Small intestine (tissue), 7 donors: ENCODE results near the gene DHRS3. TPM values are rescaled to one million over a fixed set of nuclear protein-coding genes. Genes with fewer than 3 reads are reported as not detected.
"Not testable (repeated sequence)": the region's sequence is repeated elsewhere in the genome, so short reads cannot be mapped to it uniquely, and the experiment has no call there.

Experiments used
- DNase-seq, 2 donors: peaks; one replicate each; pipeline versions ENCODE4 v3.0.0 to v3.0.0-alpha.2; 2013
- FAIRE-seq: peaks from 2 replicates; lab custom pipeline; 2012; peaks lifted over from hg19 to GRCh38; lab: Jason Lieb, UNC
- H3K27ac ChIP-seq, 3 donors: one replicate each; pipeline ENCODE4 v1.5.1; 2013; ENCODE audit warnings: low read length in 2 of 3, mild to moderate bottlenecking in 2 of 3, control low read depth in 1 of 3, inconsistent platforms in 1 of 3, low read depth in 1 of 3, moderate library complexity in 1 of 3
- H3K27me3 ChIP-seq, 3 donors: one replicate each; pipeline ENCODE4 v1.6.1; 2013; ENCODE audit warnings: low read length in 3 of 3, inconsistent platforms in 1 of 3; ENCODE audit not compliant: control insufficient read depth in 3 of 3, insufficient read depth in 3 of 3
- H3K36me3 ChIP-seq, 3 donors: one replicate each; pipeline ENCODE4 v1.6.1; 2013; ENCODE audit warnings: low read length in 3 of 3, inconsistent platforms in 1 of 3, low read depth in 1 of 3, mild to moderate bottlenecking in 1 of 3, moderate library complexity in 1 of 3; ENCODE audit not compliant: control insufficient read depth in 3 of 3, insufficient read depth in 2 of 3
- H3K4me1 ChIP-seq, 3 donors: one replicate each; pipeline ENCODE4 v1.6.1; 2013; ENCODE audit warnings: low read length in 2 of 3, inconsistent platforms in 1 of 3, low read depth in 1 of 3, mild to moderate bottlenecking in 1 of 3, moderate library complexity in 1 of 3; ENCODE audit not compliant: control insufficient read depth in 3 of 3, insufficient read depth in 2 of 3
- H3K4me3 ChIP-seq, 3 donors: one replicate each; pipeline ENCODE4 v1.5.1; 2013; ENCODE audit warnings: low read length in 3 of 3, control low read depth in 1 of 3, inconsistent platforms in 1 of 3, low read depth in 1 of 3, mild to moderate bottlenecking in 1 of 3, moderate library complexity in 1 of 3
- H3K9me3 ChIP-seq, 2 donors: one replicate each; pipeline ENCODE4 v1.6.1; 2013; ENCODE audit warnings: low read depth in 1 of 2, low read length in 1 of 2; ENCODE audit not compliant: control insufficient read depth in 2 of 2, insufficient read depth in 1 of 2
- WGBS, 3 donors: extraction: QIAGEN DNeasy Blood & Tissue Kit; methylation state at CpG; one replicate each; pipeline ENCODE4 v1.1.7; 2013; 5-methylcytosine and 5-hydroxymethylcytosine counted together
- polyA plus RNA-seq, 4 donors: library from polyadenylated mRNA; stranded (reverse) in 3 of 4; unstranded in 1 of 4; fragments of 200-250 nt in 3 of 4; fragments of 120-200 nt in 1 of 4; gene quantifications; one replicate each; pipeline versions ENCODE4 v1.2.1 to v1.2.3, GENCODE V29; 2013
- donor health status: healthy with polysubstance abuse.
- donor health status: control.
- donor health status: control.
- donor health status: Bipolar disorder and iron deficiency.
- donor health status: healthy.

DHRS3 gene
- polyA plus RNA-seq, 4 donors, result 45.3 to 87.0 (median 63.5) TPM

DNA sequence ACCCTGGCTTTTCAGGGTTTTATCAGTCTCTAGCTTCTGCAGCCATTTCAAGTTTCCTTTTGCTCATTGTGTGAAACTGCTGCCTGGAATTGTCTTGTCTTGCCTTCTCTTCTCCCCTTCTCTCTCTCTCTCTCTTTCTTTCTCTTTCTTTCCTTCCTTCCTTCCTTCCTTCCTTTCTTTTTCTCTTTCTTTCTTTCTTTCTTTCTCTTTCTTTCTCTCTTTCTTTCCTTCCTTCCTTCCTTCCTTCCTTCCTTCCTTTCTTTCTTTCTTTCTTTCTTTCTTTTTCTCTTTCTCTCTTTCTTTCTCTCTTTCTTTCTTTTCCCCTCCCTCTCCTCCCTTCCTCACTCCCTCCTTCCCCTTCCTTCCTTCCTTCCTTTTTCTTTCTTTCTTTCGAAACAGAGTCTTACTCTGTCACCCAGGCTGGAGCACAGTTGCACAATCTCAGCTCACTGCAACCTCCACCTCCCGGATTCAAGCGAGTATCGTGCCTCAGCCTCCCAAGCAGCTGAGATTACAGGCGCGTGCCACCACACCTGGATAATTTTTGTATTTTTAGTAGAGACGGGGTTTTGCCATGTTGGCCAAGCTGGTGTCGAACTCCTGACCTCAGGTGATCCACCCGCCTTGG, 40.0 kb upstream of the DHRS3 start:
- FAIRE-seq, H3K27ac ChIP-seq, H3K27me3 ChIP-seq, H3K4me3 ChIP-seq, DNase-seq, H3K36me3 ChIP-seq, H3K4me1 ChIP-seq: not testable (repeated sequence)
- 84 to 88% (median 87%) methylated on average over 9 of the region's 9 CpGs for WGBS, 3 donors
- H3K9me3 ChIP-seq, result peaks cover 0 to 27% of the 10 kb centered on the region in 2 donors

DNA sequence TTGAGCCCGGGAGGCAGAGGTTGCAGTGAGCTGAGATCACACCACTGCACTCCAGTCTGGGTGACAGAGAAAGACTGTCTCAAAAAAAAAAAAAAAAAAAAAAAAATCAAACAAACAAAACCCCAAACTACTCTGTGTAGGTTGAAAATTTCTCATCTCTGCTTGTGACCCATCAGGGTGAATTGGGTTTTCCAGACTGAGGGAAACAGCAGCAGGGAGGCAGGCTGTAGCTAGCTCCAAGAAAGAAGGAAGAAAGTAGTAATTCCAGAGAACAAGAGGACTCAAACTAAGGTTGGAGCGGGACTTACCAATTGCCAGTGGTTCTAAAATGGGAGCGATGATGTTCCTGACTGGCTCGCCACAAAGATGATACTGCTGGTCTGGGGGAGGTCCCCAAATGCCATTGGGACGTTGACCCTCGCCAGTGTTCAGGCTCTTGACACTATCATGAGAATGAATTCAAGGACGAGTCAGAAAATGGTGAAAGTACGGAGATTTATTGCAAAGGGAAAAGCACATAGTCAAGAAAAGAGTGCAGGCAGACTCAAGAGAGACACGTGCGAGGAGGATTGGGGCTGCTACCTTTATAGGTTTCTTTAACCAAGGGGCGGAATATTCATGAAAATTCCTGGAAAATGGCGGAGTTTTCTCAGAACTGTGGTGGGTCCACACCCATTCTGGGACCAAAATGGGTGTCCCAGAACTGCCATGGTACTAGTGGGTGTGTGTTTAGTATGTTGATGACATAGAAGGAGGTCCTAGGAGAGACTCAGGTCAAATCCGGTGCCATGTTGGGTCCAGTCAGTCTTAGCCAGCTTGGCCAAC, 39.3 kb upstream of the DHRS3 start:
- Histone ChIP-seq H3K4me1 (no peaks in the 10 kb centered on the region), H3K36me3 (no peaks in the 10 kb centered on the region), H3K9me3 (peaks cover 0 to 24% of the 10 kb centered on the region in 2 donors), H3K27me3 (no peaks in the 10 kb centered on the region), H3K27ac (no peak overlapping the region), H3K4me3 (no peak overlapping the region)
- FAIRE-seq (no peak), DNase-seq (no peak)
- 91 to 93% (median 92%) methylated on average over 13 of the region's 13 CpGs for WGBS, 3 donors

DNA sequence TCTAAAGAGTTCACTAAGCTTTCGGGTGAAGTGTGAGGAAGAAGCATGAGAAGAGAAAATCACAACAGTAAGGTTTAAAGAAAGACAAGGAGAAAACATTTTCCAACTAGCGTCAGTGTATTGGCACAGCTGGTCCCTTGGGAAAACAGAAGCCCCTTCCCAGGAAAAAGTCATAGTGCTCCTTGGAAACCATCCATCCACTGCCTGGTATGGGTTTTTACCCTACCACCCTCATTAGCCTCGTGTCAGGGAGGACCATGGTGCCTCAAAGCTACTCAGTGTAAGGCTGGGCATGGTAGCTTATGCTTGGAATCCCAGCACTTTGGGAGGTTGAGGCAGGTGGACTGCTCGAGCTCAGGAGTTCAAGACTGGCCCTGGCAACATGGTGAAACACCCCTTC, 38.6 kb upstream of the DHRS3 start:
- no peaks in the 10 kb centered on the region for H3K4me1 ChIP-seq
- FAIRE-seq, result no peak
- H3K9me3 ChIP-seq, result peaks cover 0 to 24% of the 10 kb centered on the region in 2 donors
- H3K36me3 ChIP-seq, result no peaks in the 10 kb centered on the region
- H3K4me3 ChIP-seq, result no peak overlapping the region
- H3K27me3 ChIP-seq, result no peaks in the 10 kb centered on the region
- DNase-seq, result no peak
- no peak overlapping the region for H3K27ac ChIP-seq
- 75 to 86% (median 76%) methylated on average over 4 of the region's 4 CpGs for WGBS, 3 donors

DNA sequence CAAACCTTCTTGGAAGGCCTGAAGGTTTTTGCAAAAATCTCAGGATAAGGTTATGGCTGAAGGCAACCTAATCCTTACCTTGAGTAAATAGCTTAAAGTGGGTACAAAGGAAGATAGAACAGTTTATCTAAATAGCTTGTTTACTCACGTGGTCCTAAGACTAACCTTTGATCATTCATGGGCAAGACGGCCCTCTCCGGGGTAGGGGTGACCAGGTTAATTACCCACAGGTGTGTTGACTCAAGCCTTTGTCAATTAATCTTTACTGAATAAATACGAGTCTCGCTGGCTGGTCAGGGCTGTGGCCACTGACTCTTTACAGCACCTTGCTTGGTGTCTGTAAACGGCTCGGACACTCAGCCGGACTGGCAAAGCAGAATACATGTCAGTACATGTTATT, 36.6 kb upstream of the DHRS3 start:
- Histone ChIP-seq H3K36me3 (no peaks in the 10 kb centered on the region), H3K9me3 (peaks cover 0 to 24% of the 10 kb centered on the region in 2 donors), H3K27me3 (no peaks in the 10 kb centered on the region), H3K27ac (no peak overlapping the region), H3K4me1 (no peaks in the 10 kb centered on the region), H3K4me3 (no peak overlapping the region)
- 23 to 66% (median 36%) methylated on average over 8 of the region's 8 CpGs for WGBS, 3 donors
- DNase-seq (peak in 1 of 2 donors; percentile 72), FAIRE-seq (no peak)

- Histone ChIP-seq H3K4me3 (no peak overlapping the region), H3K27ac (no peak overlapping the region), H3K9me3 (peaks cover 0 to 21% of the 10 kb centered on the region in 2 donors), H3K36me3 (no peaks in the 10 kb centered on the region), H3K4me1 (no peaks in the 10 kb centered on the region), H3K27me3 (no peaks in the 10 kb centered on the region)
- FAIRE-seq, result no peak
- WGBS, 3 donors, result 75 to 79% (median 76%) methylated on average over 4 of the region's 4 CpGs
- DNase-seq, result no peak
These were observed 36.1 kb upstream of the DHRS3 start for GRCh38 chr1:12654004-12654567.

- no peaks in the 10 kb centered on the region for H3K36me3 ChIP-seq
- DNase-seq (no peak), FAIRE-seq (no peak)
- H3K27me3 ChIP-seq, result no peaks in the 10 kb centered on the region
- H3K4me3 ChIP-seq, result no peak overlapping the region
- WGBS, 3 donors, result 59 to 74% (median 65%) methylated on average over 5 of the region's 5 CpGs
- H3K4me1 ChIP-seq, result no peaks in the 10 kb centered on the region
- no peak overlapping the region for H3K27ac ChIP-seq
- peaks cover 0 to 9% of the 10 kb centered on the region in 2 donors for H3K9me3 ChIP-seq
These were observed 32.0 kb upstream of the DHRS3 start for GRCh38 chr1:12649971-12650421.

- no peaks in the 10 kb centered on the region for H3K27me3 ChIP-seq
- no peak overlapping the region for H3K27ac ChIP-seq
- WGBS, 3 donors, result 79 to 82% (median 82%) methylated on average over 7 of the region's 7 CpGs
- H3K9me3 ChIP-seq, result no peaks in the 10 kb centered on the region
- no peaks in the 10 kb centered on the region for H3K36me3 ChIP-seq
- DNase-seq (no peak), FAIRE-seq (no peak)
- no peaks in the 10 kb centered on the region for H3K4me1 ChIP-seq
- no peak overlapping the region for H3K4me3 ChIP-seq
These were observed 30.7 kb upstream of the DHRS3 start for GRCh38 chr1:12648741-12649140.

DNA sequence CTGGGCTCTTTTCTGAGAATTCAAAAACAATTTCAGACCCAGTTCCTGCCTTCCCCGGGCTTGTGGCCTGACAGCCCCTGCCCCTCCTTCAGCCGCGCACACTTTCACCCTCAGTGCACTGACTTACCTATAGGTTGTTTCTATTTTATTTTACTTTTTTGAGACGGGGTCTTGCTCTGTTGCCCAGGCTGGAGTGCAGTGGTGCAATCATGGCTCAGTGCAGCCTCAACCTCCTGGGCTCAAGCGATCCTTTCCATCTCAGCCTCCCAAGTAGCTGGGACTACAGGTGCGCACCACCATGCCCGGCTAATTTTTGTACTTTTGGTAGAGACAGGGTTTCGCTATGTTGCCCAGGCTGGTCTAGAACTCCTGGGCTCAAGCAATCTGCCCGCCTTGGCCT, 27.4 kb upstream of the DHRS3 start:
- H3K9me3 ChIP-seq, H3K27me3 ChIP-seq, H3K36me3 ChIP-seq, H3K4me3 ChIP-seq, FAIRE-seq, DNase-seq, H3K4me1 ChIP-seq, H3K27ac ChIP-seq: not testable (repeated sequence)
- WGBS, 3 donors, result 94 to 97% (median 95%) methylated on average over 9 of the region's 9 CpGs
